HuH-7 (cell line): ENCODE data around the gene OR52A1.

ENCODE experiments used
- DNase-seq: peaks from one replicate; pipeline ENCODE4 v3.0.0; 2011; ENCODE audit warnings: low spot score

The OR52A1 gene

GRCh38 chr11:5131584-5132335 is 22.8 kb downstream of the OR52A1 start:
- DNase-seq: no peak

- DNase-seq: no peak
These were observed 25.1 kb downstream of the OR52A1 start for GRCh38 chr11:5129457-5129877.

- DNase-seq: no peak
These were observed 29.5 kb downstream of the OR52A1 start for GRCh38 chr11:5124891-5125620.

DNA sequence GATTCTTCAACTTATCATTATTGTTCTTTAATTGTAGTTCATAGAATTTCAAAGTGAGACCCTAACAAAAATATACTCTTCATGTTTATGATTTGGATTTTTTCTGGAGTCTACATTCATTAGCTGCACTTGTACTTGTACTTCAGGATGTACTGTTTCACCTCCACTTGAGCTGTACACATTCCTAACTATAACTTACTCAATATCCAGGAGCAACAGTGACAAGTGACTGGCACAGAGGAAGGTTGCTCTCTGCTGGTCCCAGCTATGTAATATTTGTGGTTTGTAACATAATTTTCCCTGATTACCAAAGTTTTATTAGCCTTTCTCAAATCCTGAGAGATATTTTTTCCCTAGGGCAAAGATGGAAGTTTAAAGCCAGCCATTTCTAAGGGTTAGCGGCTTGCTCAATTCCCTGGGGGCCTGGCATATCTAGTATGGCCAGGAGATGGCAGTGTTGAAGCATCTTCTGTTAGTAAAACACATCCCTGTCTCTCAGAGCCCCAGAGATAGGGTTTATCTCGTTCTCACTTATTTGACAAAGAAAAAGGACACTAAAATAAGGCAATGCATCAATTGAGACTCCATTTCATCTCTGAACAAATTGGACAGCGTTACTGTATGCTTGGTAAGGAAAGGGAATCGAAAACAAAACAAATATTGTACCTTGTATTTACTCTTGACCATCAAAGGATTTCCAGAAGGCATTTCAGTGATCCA is 30.6 kb downstream of the OR52A1 start:
- peak; percentile 27 for DNase-seq

- no peak for DNase-seq
These were observed 35.7 kb downstream of the OR52A1 start for GRCh38 chr11:5118893-5119292.

- no peak for DNase-seq
These were observed 37.0 kb downstream of the OR52A1 start for GRCh38 chr11:5117588-5117987.

GRCh38 chr11:5115339-5115738 is 39.2 kb downstream of the OR52A1 start:
- DNase-seq: no peak

- no peak for DNase-seq
These were observed 47.3 kb downstream of the OR52A1 start for GRCh38 chr11:5107285-5107684.

DNA sequence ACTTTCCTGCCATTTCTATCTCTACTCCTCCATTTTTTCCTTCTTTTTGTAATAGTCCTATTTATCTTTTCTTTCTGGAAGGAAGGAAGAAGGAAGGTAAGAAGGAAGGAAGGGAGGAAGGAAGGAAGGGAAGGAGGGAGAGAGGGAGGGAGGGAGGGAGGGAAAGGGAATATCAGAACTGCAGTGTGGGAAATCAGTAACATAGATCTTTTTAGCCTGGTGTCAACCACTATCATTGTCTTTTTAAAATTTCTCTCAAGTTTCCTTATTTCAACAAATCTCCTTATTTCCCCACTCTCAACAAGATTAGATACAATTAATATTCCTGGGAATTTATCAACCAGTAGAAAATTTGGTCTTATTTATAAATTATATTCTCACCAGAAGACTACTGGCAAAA is 51.5 kb downstream of the OR52A1 start:
- no peak for DNase-seq

- DNase-seq: no peak
These were observed 52.3 kb downstream of the OR52A1 start for GRCh38 chr11:5102246-5102645.

GRCh38 chr11:5096011-5096410 is 58.5 kb downstream of the OR52A1 start:
- DNase-seq: no peak
